HFFc6 (cell line): ENCODE results near the gene FBXL16. TPM values are rescaled to one million over a fixed set of nuclear protein-coding genes. Genes with fewer than 3 reads are reported as not detected.

ENCODE experiments used
- DNase-seq: peaks from one replicate; pipeline ENCODE4 v3.0.0-alpha.2; 2018
- H3K27ac Mint-ChIP-seq: 2 replicates; pipeline ENCODE4 v1.8.0; 2020; ENCODE audit warnings: mild to moderate bottlenecking, mixed read lengths
- H3K27me3 Mint-ChIP-seq: 2 replicates; pipeline ENCODE4 v1.8.0; 2021; ENCODE audit warnings: mild to moderate bottlenecking, moderate library complexity, mixed read lengths; ENCODE audit not compliant: insufficient read depth
- H3K36me3 Mint-ChIP-seq: 2 replicates; pipeline ENCODE4 v1.8.0; 2021; ENCODE audit warnings: low read depth, mixed read lengths
- H3K4me1 Mint-ChIP-seq: 2 replicates; pipeline ENCODE4 v1.8.0; 2020; ENCODE audit warnings: low read depth, mixed read lengths
- H3K4me3 Mint-ChIP-seq: 2 replicates; pipeline ENCODE4 v1.8.0; 2020; ENCODE audit warnings: mild to moderate bottlenecking, moderate library complexity, mixed read lengths
- H3K9me3 Mint-ChIP-seq: 2 replicates; pipeline ENCODE4 v1.8.0; 2020; ENCODE audit warnings: mild to moderate bottlenecking, mixed read lengths
- total RNA-seq, 6 experiments: library from RNA; stranded (reverse); fragmentation: NEBNext Ultra II Directional; extraction: Animal tissue kit (Norgen Biotek cat#: 25700); gene quantifications; 2 replicates in 1 of 6; 3 replicates in 5 of 6; pipeline ENCODE4 v1.2.3, GENCODE V29; 2021
- TF ChIP-seq, protein P1 (sequence below): fragments of 200-600 bp; sonication (generic); IDR thresholded peaks from 2 replicates; pipeline ENCODE4 v1.5.0; 2021; ENCODE audit warnings: antibody characterized with exemption, mild to moderate bottlenecking

FBXL16 gene
- total RNA-seq, 6 experiments from 2014 or later = 0.05 TPM; not detected in 5

DNA sequence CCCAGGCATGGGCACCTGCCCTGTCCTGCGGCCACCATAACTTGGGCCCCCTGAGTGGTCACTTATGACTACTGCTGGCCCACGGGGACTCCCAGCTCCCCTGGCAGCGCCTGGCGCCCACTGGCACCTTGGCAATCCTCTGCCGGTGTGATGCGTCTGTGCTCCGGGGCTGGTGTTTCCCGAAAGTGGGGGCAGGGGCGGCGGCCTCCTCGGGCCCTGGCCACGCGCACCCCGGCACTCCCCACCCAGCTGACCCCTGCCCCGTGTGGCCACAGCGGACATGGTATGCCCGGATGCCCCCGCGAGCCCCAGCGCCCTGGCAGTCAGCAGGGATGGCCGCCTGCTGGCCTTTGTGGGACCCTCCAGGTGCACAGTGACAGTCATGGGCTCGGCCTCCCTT, 48.1 kb downstream of the FBXL16 start:
- no peak overlapping the region for H3K4me3 Mint-ChIP-seq
- H3K27me3 Mint-ChIP-seq = no peaks in the 10 kb centered on the region
- TF ChIP-seq, protein P1, sequence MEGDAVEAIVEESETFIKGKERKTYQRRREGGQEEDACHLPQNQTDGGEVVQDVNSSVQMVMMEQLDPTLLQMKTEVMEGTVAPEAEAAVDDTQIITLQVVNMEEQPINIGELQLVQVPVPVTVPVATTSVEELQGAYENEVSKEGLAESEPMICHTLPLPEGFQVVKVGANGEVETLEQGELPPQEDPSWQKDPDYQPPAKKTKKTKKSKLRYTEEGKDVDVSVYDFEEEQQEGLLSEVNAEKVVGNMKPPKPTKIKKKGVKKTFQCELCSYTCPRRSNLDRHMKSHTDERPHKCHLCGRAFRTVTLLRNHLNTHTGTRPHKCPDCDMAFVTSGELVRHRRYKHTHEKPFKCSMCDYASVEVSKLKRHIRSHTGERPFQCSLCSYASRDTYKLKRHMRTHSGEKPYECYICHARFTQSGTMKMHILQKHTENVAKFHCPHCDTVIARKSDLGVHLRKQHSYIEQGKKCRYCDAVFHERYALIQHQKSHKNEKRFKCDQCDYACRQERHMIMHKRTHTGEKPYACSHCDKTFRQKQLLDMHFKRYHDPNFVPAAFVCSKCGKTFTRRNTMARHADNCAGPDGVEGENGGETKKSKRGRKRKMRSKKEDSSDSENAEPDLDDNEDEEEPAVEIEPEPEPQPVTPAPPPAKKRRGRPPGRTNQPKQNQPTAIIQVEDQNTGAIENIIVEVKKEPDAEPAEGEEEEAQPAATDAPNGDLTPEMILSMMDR = no peak
- H3K36me3 Mint-ChIP-seq = no peaks in the 10 kb centered on the region
- no peaks in the 10 kb centered on the region for H3K4me1 Mint-ChIP-seq
- no peak for DNase-seq
- H3K27ac Mint-ChIP-seq = no peak overlapping the region
- no peaks in the 10 kb centered on the region for H3K9me3 Mint-ChIP-seq

DNA sequence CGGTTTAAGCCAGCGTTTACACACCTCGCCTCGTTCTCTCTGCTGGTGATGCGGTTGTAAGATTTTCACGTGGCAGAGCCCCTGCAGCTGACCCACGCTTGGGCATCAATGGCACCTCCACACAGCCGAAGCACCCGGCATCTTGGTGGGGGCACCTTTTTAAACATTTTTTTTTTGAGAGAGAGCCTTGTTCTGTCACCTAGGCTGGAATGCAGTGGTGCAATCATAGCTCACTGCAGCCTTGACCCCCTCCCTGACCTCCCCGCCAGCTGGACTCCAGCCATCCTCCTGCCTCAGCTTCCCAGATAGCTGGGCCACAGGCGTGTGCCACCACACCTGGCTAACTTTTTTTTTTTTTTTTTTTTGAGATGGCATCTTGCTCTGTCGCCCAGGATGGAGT, 51.6 kb downstream of the FBXL16 start:
- Mint-ChIP-seq H3K4me1 (0 out of 2 replicates have a peak, but pooled peaks cover 5% of the 10 kb centered on the region), H3K4me3 (no peak overlapping the region), H3K27me3 (no peaks in the 10 kb centered on the region), H3K27ac (no peak overlapping the region), H3K36me3 (no peaks in the 10 kb centered on the region), H3K9me3 (no peaks in the 10 kb centered on the region)
- DNase-seq = no peak
- TF ChIP-seq, protein P1 = no peak

DNA sequence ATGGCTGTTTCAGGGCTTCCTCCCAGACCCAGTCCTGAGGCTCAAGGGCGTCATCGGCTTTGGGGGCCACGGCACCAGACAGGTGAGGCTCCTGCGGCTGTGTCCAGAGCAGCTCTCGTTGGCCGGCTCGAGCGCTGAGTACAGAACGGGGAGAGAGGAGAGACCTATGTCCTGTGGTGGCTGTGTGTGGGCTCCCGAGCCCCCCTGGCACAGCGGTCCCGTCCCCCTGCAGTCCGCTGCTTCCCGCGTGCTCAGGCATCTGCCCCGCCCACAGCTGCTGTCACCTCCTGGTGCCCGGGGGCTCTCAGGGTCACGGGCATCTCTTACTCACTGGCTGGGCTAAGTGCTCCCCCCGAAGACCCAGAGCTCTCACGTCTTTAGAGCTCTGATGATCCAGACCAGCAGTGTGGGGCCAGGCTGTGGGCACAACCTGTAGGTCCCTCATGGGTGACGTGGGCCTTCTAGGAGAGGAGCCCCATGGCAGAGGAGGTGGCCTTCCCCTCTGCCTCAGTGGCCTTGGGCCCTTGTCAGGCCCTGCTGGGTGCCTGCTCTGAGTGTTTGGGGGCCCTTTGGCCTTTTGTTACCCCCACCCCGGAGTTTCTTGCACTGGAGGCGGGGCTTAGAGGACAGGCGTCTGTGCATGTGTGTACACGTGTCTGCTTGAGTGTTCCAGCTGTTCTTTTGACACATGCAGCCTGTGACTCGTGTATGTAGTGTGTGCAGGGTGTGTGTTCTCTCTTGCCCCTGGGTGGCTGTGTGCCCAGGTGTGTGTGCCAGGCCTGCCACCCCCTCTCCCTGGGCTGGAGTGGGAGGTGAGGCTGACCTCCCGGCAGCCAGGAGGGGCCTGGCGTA, 52.9 kb downstream of the FBXL16 start:
- H3K27me3 Mint-ChIP-seq = peaks cover 2% of the 10 kb centered on the region; the same call in 1 of the 2 replicates
- no peaks in the 10 kb centered on the region for H3K36me3 Mint-ChIP-seq
- H3K4me1 Mint-ChIP-seq = 0 out of 2 replicates have a peak, but pooled peaks cover 5% of the 10 kb centered on the region
- H3K27ac Mint-ChIP-seq = no peak overlapping the region
- TF ChIP-seq, protein P1 = no peak
- H3K9me3 Mint-ChIP-seq = no peaks in the 10 kb centered on the region
- DNase-seq = no peak
- H3K4me3 Mint-ChIP-seq = no peak overlapping the region

DNA sequence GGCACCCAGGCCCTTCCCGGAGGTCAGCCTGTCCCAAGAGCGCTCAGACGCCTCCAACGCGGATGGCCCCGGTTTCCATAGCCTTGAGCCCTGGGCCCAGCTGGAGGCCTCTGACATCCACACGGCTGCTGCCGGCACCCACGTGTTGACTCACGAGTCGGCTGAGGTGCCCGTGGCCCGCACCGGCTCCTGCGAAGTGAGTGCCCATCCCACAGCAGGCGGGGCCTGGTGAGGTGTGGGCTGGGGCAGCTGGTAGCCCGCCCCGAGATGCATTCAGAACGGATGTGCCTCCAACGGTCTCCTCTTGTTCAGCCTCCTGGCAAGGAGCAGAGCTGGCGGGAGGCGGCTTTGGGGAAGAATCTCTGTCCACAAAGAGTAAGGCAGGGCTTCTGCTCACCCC, 53.8 kb downstream of the FBXL16 start:
- Mint-ChIP-seq H3K36me3 (no peaks in the 10 kb centered on the region), H3K9me3 (no peaks in the 10 kb centered on the region), H3K4me3 (no peak overlapping the region), H3K27me3 (peaks cover 2% of the 10 kb centered on the region; the same call in 1 of the 2 replicates), H3K4me1 (0 out of 2 replicates have a peak, but pooled peaks cover 5% of the 10 kb centered on the region), H3K27ac (no peak overlapping the region)
- DNase-seq = no peak
- TF ChIP-seq, protein P1 = no peak

DNA sequence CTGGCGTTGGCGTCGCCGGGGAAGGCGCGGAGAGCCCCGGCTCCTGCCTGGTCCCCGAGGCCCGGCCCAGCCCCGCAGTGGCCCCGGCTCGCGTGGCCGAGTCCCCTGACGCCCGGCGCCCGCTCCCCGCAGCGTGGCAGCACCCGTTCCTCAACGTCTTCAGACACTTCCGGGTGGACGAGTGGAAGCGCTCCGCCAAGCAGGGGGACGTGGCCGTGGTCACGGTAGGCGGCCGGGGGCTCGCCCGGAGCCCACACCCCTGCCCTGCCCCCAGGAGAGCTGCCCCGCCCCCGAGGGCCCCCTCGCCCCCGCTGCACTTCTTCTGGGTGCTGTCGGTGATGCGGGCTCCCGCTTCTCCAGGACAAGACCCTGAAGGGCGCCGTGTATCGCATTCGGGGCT, 56.0 kb downstream of the FBXL16 start:
- DNase-seq = no peak
- no peaks in the 10 kb centered on the region for H3K9me3 Mint-ChIP-seq
- peaks cover 2% of the 10 kb centered on the region for H3K27me3 Mint-ChIP-seq
- H3K27ac Mint-ChIP-seq = peak overlapping the region; percentile 54; the same call in 1 of the 2 replicates
- TF ChIP-seq, protein P1 = no peak
- no peaks in the 10 kb centered on the region for H3K36me3 Mint-ChIP-seq
- 0 out of 2 replicates have a peak, but pooled peaks cover 5% of the 10 kb centered on the region for H3K4me1 Mint-ChIP-seq
- H3K4me3 Mint-ChIP-seq = peak overlapping the region; percentile 74
